ENCODE results near the gene SPEN. TPM values are rescaled to one million over a fixed set of nuclear protein-coding genes. Genes with fewer than 3 reads are reported as not detected.

SPEN gene
- total and polyA plus RNA-seq, 2 of the 13 experiments (the other 11 are each of a cell fraction or from before 2014, with no cell fraction given), result 4.8 to 14.0 TPM

- TF ChIP-seq, protein P1, sequence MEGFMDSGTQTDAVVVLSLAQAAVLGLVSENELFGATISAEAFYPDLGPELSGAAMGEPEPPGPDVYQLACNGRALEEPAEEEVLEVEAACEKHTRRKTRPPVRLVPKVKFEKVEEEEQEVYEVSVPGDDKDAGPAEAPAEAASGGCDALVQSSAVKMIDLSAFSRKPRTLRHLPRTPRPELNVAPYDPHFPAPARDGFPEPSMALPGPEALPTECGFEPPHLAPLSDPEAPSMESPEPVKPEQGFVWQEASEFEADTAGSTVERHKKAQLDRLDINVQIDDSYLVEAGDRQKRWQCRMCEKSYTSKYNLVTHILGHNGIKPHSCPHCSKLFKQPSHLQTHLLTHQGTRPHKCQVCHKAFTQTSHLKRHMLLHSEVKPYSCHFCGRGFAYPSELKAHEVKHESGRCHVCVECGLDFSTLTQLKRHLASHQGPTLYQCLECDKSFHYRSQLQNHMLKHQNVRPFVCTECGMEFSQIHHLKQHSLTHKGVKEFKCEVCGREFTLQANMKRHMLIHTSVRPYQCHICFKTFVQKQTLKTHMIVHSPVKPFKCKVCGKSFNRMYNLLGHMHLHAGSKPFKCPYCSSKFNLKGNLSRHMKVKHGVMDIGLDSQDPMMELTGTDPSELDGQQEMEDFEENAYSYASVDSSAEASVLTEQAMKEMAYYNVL (CRISPR knock-in tag; IDR thresholded peaks at IDR 0.05; ENCODE audit: borderline replicate concordance), result 0 out of 2 replicates have a peak, but pooled peaks have one; percentile 51
- TF ChIP-seq ZNF780A (CRISPR knock-in tag; IDR thresholded peaks at IDR 0.05) (0 out of 2 replicates have a peak, but pooled peaks have one; percentile 33), RFX1 (IDR thresholded peaks at IDR 0.05) (peak; percentile 10; the same call in 1 of the 2 replicates), REPIN1 (CRISPR knock-in tag; IDR thresholded peaks at IDR 0.05; ENCODE audit: borderline replicate concordance, low read depth) (peak; percentile 67; the same call in 1 of the 2 replicates), XRCC5 (optimal IDR thresholded peaks at IDR 0.05; ENCODE audit: low read length) (peak; percentile 55), E2F2 (CRISPR knock-in tag; IDR thresholded peaks at IDR 0.05; ENCODE audit: borderline replicate concordance) (0 out of 2 replicates have a peak, but pooled peaks have one; percentile 56), ZNF230 (CRISPR knock-in tag; IDR thresholded peaks at IDR 0.05) (peak; percentile 81; the same call in 1 of the 2 replicates), ATF1 (CRISPR knock-in tag; IDR thresholded peaks at IDR 0.05) (0 out of 2 replicates have a peak, but pooled peaks have one; percentile 29), TBL1XR1 (IDR thresholded peaks at IDR 0.05; ENCODE audit: borderline replicate concordance, low read length, partially characterized antibody) (peak; percentile 54), ZZZ3 (CRISPR knock-in tag; IDR thresholded peaks at IDR 0.05; ENCODE audit: borderline replicate concordance) (peak; percentile 83; the same call in 1 of the 2 replicates), JDP2 (CRISPR knock-in tag; IDR thresholded peaks at IDR 0.05; ENCODE audit: borderline replicate concordance) (no peak), ZNF563 (CRISPR knock-in tag; IDR thresholded peaks at IDR 0.05) (0 out of 2 replicates have a peak, but pooled peaks have one; percentile 16)
- TF ChIP-seq, protein P2, sequence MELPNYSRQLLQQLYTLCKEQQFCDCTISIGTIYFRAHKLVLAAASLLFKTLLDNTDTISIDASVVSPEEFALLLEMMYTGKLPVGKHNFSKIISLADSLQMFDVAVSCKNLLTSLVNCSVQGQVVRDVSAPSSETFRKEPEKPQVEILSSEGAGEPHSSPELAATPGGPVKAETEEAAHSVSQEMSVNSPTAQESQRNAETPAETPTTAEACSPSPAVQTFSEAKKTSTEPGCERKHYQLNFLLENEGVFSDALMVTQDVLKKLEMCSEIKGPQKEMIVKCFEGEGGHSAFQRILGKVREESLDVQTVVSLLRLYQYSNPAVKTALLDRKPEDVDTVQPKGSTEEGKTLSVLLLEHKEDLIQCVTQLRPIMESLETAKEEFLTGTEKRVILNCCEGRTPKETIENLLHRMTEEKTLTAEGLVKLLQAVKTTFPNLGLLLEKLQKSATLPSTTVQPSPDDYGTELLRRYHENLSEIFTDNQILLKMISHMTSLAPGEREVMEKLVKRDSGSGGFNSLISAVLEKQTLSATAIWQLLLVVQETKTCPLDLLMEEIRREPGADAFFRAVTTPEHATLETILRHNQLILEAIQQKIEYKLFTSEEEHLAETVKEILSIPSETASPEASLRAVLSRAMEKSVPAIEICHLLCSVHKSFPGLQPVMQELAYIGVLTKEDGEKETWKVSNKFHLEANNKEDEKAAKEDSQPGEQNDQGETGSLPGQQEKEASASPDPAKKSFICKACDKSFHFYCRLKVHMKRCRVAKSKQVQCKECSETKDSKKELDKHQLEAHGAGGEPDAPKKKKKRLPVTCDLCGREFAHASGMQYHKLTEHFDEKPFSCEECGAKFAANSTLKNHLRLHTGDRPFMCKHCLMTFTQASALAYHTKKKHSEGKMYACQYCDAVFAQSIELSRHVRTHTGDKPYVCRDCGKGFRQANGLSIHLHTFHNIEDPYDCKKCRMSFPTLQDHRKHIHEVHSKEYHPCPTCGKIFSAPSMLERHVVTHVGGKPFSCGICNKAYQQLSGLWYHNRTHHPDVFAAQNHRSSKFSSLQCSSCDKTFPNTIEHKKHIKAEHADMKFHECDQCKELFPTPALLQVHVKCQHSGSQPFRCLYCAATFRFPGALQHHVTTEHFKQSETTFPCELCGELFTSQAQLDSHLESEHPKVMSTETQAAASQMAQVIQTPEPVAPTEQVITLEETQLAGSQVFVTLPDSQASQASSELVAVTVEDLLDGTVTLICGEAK (IDR thresholded peaks at IDR 0.05), result no peak
- TF ChIP-seq, protein P2 (CRISPR knock-in tag; IDR thresholded peaks at IDR 0.05), result peak; percentile 33; the same call in 1 of the 2 replicates
- TF ChIP-seq, protein P3, sequence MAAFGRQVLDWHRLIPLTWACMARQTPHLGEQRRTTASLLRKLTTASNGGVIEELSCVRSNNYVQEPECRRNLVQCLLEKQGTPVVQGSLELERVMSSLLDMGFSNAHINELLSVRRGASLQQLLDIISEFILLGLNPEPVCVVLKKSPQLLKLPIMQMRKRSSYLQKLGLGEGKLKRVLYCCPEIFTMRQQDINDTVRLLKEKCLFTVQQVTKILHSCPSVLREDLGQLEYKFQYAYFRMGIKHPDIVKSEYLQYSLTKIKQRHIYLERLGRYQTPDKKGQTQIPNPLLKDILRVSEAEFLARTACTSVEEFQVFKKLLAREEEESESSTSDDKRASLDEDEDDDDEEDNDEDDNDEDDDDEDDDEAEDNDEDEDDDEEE (CRISPR knock-in tag; IDR thresholded peaks at IDR 0.05), result no peak
Observed at GRCh38 chr1:15848929-15849774, 1.6 kb downstream of the SPEN start (continued).
